Cardiac muscle cell (in vitro differentiated cells and primary cell): ENCODE data around the gene ANKRD13B. TPM values are rescaled to one million over a fixed set of nuclear protein-coding genes. Genes with fewer than 3 reads are reported as not detected.

Source experiments
- DNase-seq, 2 donors: peaks; one replicate each; pipeline versions ENCODE4 v3.0.0 to v3.0.0-alpha.2; 2010 to 2017; ENCODE audit warnings: low read depth in 1 of 2, low spot score in 1 of 2
- H3K27ac ChIP-seq: fragments of 200-600 bp; sonication (generic); 2 replicates; pipeline ENCODE4 v1.5.1; 2016
- H3K27me3 ChIP-seq: fragments of 200-600 bp; sonication (generic); 2 replicates; pipeline ENCODE4 v1.6.0; 2016; ENCODE audit warnings: control low read depth
- H3K36me3 ChIP-seq: fragments of 200-600 bp; sonication (generic); 2 replicates; pipeline ENCODE4 v1.5.1; 2016; ENCODE audit warnings: control low read depth
- H3K4me1 ChIP-seq: fragments of 200-600 bp; sonication (generic); 2 replicates; pipeline ENCODE4 v1.8.1; 2017; ENCODE audit warnings: low read depth, mild to moderate bottlenecking, mixed run types
- H3K4me3 ChIP-seq: fragments of 200-600 bp; sonication (generic); 2 replicates; pipeline ENCODE4 v1.5.1; 2016; ENCODE audit warnings: mild to moderate bottlenecking
- H3K9me3 ChIP-seq: fragments of 200-600 bp; sonication (generic); 2 replicates; pipeline ENCODE4 v1.5.1; 2017; ENCODE audit warnings: low read depth, mild to moderate bottlenecking, control low read depth
- CTCF ChIP-seq: IDR thresholded peaks from 2 replicates; pipeline ENCODE4 v1.5.1; 2012; ENCODE audit warnings: low read depth, mild to moderate bottlenecking, low read length
- polyA plus RNA-seq: library from polyadenylated mRNA; unstranded; fragments of >200 nt; fragmentation: Nextera tagmentation; extraction: Ambion mirVana; gene quantifications from 2 replicates; pipeline ENCODE4 v1.2.1, GENCODE V29; 2016
- total RNA-seq: library from RNA; depleted of rRNA; stranded (reverse); fragments of >200 nt; gene quantifications from 2 replicates; pipeline ENCODE4 v1.2.3, GENCODE V29; 2016

The ANKRD13B gene
- total and polyA plus RNA-seq, 2 experiments from 2014 or later = 7.4 to 12.7 TPM

- peak; percentile 89 to 92 for DNase-seq
- Histone ChIP-seq H3K36me3 (no peaks in the 10 kb centered on the region), H3K4me3 (no peak overlapping the region), H3K4me1 (peaks cover 34% of the 10 kb centered on the region), H3K27me3 (peaks cover 13% of the 10 kb centered on the region), H3K9me3 (no peaks in the 10 kb centered on the region), H3K27ac (no peak overlapping the region)
- TF ChIP-seq CTCF = no peak
Measured at GRCh38 chr17:29615492-29616299, 22.8 kb downstream of the ANKRD13B start.

- Histone ChIP-seq H3K4me1 (peaks cover 39% of the 10 kb centered on the region), H3K36me3 (no peaks in the 10 kb centered on the region), H3K9me3 (no peaks in the 10 kb centered on the region), H3K27me3 (peaks cover 13% of the 10 kb centered on the region), H3K27ac (no peak overlapping the region), H3K4me3 (no peak overlapping the region)
- no peak for DNase-seq
- TF ChIP-seq CTCF = no peak
Measured at GRCh38 chr17:29616300-29617048, 23.5 kb downstream of the ANKRD13B start.

- no peaks in the 10 kb centered on the region for H3K36me3 ChIP-seq
- H3K27me3 ChIP-seq = peaks cover 13% of the 10 kb centered on the region
- peaks cover 45% of the 10 kb centered on the region for H3K4me1 ChIP-seq
- H3K27ac ChIP-seq = no peak overlapping the region
- peak; percentile 73 for TF ChIP-seq CTCF
- no peak overlapping the region for H3K4me3 ChIP-seq
- H3K9me3 ChIP-seq = no peaks in the 10 kb centered on the region
- DNase-seq = peak; percentile 71 to 83
Measured at GRCh38 chr17:29617125-29617480, 24.2 kb downstream of the ANKRD13B start.

- no peak overlapping the region for H3K4me3 ChIP-seq
- H3K27me3 ChIP-seq = peaks cover 13% of the 10 kb centered on the region
- TF ChIP-seq CTCF = peak; percentile 71
- DNase-seq = peak; percentile 65 to 78
- H3K27ac ChIP-seq = peak overlapping the region; percentile 13
- peaks cover 46% of the 10 kb centered on the region for H3K4me1 ChIP-seq
- no peaks in the 10 kb centered on the region for H3K36me3 ChIP-seq
- no peaks in the 10 kb centered on the region for H3K9me3 ChIP-seq
Measured at GRCh38 chr17:29617481-29618271, 24.7 kb downstream of the ANKRD13B start.

- peaks cover 13% of the 10 kb centered on the region for H3K27me3 ChIP-seq
- no peak for DNase-seq
- peak overlapping the region; percentile 72 for H3K27ac ChIP-seq
- peaks cover 51% of the 10 kb centered on the region for H3K4me1 ChIP-seq
- H3K4me3 ChIP-seq = no peak overlapping the region
- H3K36me3 ChIP-seq = no peaks in the 10 kb centered on the region
- H3K9me3 ChIP-seq = no peaks in the 10 kb centered on the region
- TF ChIP-seq CTCF = no peak
Measured at GRCh38 chr17:29618272-29619065, 25.5 kb downstream of the ANKRD13B start.
